ENCODE results near the gene CCDC174.
"Not testable (repeated sequence)": the region's sequence is repeated elsewhere in the genome, so short reads cannot be mapped to it uniquely, and the experiment has no call there.

The CCDC174 gene

DNA sequence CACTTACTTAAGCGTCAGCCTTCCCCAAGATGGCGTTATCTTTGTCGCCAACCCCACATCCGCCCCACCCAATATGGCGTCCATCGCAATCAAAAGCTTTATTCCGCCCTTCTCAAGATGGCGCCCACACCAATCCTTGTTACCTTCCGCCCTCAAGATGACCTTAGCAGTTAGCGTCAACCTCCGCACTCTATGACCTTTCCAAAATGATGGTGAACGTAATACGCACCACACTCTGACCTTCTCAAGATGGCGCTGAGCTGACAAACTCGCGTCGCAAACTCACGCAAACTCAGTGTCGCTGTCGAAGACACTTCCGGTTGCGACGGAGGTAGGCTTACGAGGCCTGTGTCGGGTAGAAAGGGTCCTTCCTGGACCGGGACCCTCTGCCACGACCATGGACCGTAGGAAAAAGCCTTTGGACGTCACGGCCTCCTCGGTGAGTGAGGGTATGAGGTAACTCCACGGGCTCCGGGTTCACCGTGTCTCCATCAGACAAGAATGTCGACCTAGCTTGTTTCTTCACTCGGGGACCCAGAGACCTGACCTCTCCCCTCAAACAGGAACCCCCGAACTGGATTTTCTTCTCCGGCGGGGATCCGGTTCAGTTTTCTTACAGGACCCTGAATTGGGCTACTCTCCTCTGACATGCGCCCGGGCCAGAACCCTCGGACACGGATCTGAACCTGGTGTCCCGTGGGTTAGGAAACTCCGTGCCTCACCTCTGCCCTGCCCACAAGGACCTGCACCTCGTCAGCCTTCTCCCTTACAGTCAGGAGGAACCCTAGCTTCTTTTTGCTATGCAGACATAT lies at the start of gene CCDC174:
Gene CCDC174, plus strand, starts transcription at position 323 of the 812 bp plus-strand sequence. Its CDS starts 75 bp downstream, at position 398.
- DNase-seq: peak; percentile 96 to 100

DNA sequence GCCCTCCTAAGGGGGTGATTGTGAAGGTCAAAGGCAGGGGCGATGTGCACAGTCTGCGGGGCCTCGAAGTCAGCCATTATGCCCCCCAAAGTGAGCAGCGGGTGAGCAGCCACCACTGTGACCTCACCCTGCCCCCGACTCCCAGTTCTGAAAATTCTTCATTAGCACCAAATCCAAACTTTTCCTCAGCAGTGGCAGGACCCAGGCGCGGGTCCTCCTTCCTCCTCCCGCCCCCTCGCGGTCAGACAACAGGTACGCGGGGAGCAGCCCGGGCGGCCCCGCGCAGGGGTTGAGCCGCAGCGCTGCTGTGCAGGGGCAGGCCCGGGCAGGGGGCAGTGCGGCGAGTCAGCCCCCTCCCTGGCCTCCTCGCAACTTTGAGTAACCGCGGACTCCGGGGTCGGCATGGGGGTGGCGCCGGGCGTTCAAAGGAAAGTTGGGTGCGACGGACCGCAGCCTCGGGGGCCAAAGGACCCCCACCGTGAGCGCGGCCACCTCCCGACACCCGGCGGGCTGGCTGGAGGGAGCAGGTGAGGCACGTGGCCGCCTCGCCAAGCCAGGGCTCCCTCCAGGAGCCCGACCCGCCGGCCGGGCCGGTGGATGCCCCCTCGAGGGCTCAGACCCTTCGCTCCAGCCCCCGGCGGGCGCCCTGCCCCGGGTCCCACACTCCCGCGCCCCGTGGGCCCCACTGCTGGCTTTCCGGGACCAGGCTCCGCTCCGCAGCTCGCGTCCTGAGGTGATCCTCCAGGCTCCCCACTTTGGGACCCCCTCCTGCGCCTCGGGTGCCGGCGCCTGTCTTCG lies 49.4 kb upstream of the CCDC174 start:
- DNase-seq: no peak

DNA sequence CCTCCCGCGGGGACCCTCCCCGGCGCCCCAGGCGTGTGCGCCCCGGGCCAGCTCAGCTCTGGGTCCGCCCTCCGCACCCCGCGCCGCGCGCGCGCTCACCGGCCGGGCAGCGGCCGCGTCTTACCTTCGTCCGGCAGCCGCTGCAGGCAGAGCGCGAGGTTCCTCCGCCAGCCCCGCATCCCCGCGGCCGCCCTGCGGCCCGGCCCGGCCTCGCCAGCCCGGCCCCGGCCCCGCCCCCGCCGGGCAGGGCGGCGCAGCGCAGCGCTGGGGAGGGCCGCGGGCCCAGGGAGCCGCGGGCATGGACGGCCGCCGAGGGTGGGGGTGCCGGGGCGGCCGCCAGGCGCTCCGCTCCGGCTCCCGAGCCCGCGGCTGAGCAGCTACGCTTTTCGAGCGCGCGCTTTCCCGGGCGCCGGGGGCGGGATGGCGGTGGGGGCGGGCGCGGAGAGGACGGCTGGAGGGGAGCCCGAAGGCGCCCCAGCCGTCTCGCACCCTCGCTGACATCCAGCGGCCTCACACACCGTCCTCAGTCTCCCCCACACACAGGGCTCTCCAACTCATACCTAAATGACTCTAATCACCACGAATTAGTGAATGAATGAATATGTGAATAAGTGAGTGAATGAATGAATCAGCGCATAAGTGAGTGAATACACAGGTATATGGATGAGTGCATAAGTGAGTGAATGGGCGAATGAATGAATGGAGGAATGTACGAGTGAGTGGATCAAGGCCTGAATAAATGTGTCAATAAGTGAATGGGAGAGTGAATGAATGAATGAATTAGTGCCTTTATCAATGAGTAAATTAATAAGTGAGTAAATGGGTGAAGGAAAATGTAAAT lies 48.5 kb upstream of the CCDC174 start:
- no peak for DNase-seq

DNA sequence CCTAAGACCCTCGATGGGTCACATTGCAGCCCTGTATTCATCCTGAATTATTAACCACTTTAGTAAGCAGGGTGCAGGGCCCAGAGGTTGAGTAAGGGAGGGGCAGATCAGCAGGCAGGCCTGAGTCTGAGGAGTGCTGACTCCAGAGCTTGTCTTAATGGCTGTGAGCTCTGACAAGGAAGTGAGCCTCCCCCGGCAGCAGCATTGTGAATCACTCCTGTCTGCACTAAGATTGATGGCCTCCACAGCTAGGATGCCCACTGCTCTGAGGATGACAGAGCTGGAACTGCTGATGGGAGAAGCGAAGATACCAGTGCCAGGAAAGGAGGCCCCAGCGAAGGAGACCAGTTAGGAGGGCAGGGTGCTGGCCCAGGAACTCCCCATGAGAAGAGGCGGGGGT lies 46.5 kb upstream of the CCDC174 start:
- DNase-seq: no peak

- no peak for DNase-seq
Observed at GRCh38 chr3:14605744-14606143, 45.8 kb upstream of the CCDC174 start.

- no peak for DNase-seq
Observed at GRCh38 chr3:14606669-14607339, 44.8 kb upstream of the CCDC174 start.

GRCh38 chr3:14608298-14608697 lies 43.3 kb upstream of the CCDC174 start:
- DNase-seq: no peak

DNA sequence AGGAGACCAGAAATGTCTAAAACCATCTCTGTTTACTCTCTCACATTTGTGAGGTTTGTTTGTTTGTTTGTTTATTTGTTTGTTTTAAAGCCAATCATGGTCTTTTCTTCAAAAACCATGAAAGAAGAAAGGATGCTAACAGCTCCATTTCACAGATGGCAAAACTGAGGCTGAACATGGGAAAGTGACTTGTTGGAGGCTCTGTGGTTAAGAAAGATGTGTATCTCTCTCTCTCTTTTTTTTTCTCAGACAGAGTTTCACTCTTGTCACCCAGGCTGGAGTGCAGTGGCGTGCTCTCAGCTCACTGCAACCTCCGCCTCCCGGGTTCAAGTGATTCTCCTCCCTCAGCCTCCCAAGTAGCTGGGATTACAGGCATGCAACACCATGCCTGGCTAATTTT lies 42.5 kb upstream of the CCDC174 start:
- DNase-seq: not testable (repeated sequence)

DNA sequence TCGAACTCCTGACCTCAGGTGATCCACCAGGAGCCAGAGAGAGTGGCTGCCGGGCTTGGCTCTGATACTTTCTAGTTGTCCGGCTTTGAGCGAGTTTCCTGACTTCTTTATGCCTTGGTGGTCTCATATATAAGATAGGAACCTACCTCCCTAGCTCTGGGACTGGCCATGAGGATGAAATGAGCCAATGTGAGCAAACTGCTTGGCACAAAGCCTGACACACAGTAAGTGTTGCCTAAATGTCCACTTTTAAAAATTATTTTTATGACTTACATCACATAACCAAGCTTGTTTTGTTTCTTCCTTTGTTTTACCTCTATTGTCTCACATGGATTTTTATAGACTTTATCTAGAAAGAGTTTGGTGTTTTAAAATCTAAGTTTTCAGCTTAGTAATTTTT lies 42.1 kb upstream of the CCDC174 start:
- no peak for DNase-seq

- no peak for DNase-seq
Observed at GRCh38 chr3:14609941-14610340, 41.6 kb upstream of the CCDC174 start.

DNA sequence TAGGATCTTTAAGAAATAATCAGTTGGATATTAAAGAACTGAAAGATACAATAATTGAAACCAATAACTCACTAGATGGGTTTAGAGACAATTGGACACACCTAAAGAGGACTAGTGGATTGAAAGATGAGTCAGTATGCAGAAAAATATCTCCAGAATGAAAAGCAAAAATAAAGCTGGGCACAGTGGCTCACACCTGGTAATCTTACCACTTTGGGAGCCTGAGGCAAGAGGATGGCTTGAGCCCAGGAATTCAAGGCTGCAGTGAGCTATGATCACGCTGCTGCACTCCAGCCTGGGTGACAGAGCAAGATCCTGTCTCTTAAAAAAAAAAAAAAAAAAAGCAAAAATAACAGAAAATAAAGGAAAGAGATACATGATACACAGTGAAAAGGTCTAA lies 37.4 kb upstream of the CCDC174 start:
- no peak for DNase-seq

GRCh38 chr3:14614862-14615261 lies 36.7 kb upstream of the CCDC174 start:
- DNase-seq: no peak

DNA sequence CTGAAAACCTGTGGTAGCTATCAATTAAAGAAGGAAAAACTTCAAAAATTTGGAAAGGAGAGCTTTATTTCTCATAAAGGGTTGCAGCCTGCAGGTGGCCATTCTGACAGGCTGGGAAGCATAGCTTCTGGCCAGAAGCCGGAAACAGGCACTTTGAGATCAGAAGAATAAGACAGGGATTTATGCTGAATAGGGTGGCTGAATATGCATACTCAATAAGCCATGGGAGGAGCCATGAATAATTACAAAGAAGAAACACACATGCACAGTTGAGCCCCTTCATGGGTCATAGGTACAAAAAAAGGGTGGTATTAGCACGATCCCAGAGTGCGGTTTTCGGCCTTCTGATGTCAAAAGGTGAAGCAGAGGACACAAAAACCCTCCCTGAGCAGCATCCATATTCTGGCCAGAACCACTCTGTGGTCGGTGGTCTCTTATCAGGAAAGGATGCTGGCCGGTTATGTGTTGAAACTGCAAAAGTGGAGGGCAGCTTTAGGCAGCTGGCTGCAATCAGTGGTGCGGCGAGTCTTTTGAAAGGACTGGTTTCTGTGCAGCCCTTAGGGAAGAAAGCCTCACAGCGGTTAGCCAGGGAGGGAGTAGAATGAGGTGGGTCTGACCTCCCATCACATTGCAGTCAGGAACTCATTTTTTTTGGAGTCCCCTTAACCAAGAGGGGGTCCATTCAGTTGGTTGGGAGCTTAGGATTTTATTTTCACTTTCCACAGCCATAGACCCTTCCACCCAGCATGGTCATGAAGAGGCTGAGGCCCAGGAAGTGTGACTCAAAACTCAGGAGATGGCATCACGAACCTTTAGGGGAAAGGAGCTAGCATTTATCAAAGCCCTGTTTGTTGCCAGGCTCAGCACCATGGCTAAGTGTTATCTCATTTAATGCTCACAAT lies 34.7 kb upstream of the CCDC174 start:
- no peak for DNase-seq

GRCh38 chr3:14617508-14618023 lies 34.0 kb upstream of the CCDC174 start:
- DNase-seq: no peak

DNA sequence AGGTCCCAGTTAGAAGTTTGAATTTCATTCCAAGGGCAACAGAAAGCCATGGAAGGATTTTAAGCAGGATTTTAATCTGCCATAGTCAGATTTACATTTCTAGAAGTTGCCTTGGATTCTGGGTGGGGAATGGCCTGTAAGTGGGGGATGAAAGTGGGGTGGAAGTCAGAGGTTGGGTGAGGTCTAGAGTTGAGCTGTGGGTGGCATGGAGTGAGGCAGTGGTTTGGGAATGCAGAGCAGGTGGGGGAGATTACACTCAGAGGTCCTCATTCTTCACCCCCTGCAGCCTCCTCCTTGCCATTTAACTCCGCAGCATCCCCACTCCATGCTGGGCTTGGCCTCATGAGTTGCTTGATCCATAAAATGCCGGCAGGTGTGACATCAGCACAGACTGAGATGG lies 32.0 kb upstream of the CCDC174 start:
- no peak for DNase-seq

DNA sequence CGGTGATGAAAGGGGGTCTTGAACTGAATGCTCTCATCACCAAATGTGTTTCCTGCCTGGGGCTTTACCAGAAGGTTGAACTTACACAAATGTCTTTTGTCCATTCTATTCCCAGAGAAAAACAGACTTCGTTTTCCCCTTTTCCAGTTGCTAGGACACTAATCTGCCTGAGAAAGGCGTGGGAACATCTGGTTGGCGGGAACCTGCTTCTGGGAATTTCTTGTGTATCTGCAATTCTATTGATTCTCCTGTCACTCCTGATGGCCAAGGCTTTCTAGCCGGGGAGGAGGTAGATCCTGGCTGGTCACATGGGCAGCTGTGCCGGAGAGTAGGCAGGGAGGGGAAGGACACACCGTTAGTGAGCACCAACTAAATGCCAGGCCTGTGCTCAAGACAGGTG lies 31.1 kb upstream of the CCDC174 start:
- DNase-seq: no peak

DNA sequence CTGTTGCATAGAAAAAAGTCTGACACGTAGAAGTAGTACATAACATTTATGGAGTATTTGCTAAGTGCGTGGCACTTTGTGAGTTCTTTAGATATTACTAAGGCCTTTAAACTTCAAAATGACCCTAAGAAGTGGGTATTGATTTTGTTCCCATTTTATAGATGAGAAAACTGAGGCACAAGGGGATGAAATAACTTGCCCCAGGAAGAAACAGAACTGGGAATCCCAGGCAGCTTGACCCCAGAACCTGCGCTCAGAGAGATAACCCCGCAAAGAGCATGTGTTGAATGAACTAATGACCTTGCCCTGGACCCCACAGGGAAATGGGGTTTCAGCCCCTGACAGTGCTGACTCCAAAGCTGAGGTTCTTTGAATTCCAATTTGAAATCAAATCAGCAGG lies 30.5 kb upstream of the CCDC174 start:
- no peak for DNase-seq

- DNase-seq: no peak
Observed at GRCh38 chr3:14622368-14622767, 29.2 kb upstream of the CCDC174 start.

DNA sequence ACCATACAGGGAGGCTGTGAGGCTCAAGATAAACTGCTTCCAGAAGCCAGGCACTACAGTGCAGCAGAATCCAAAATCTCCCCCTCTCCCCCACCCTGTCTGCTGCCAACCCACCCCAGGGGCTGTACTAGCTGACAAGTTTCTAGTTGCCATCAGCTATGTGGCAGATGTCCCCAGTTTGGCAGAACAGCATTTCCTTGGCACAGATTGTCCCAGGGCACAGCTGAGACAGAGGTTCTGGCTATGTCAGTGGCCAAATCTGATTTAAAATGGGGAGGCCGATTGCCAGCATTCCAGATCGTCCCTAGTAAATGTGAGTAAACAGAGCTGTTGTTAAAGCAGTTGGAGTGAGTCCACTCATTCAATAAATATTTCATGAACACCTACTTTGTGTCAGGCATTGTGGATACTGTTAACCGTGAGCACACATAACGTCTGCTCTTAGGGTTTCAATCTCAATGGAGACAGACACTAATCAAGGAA lies 28.0 kb upstream of the CCDC174 start:
- DNase-seq: no peak

DNA sequence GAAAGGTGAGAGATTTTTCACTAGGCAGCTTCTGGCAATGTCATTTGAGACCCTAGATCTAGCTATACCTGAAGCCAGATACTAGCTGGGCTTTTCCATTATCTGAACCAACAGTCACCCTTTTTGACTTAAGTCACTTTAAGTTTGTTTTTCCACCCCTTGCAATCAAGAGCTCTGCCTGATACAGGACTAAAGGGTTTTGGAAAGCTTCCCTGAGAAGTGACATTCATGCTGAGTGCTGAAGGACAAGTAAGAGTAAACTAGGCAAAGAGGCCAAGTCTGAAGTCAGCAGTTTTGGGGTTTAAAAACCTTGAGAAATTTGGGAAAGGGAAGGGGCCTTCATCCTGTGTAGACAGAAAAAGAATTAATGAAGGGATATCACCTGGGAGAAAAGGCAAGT lies 27.1 kb upstream of the CCDC174 start:
- DNase-seq: no peak

DNA sequence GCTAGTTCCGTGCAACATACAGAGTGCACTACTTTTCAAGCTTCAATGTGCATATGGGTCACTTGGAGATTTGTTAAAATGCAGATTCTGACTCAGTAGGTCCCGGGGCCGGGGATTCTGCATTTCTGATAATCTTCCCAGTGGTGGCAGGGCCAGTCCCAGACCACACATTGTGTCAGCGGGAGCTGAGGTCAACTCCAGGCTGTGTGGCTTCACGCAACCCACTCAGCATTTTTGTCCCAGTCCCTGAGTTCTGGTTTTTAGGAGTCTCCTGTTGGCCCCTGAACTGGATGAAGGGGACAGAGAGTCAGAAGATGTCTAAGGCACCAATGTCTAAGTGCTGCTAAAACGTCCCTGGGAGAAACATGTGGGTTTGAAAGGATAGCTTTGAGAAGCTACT lies 26.1 kb upstream of the CCDC174 start:
- no peak for DNase-seq

Data from hippocampal formation (tissue), 2 donors.